Measurements from ENCODE around the gene ANKRD33B. TPM values are rescaled to one million over a fixed set of nuclear protein-coding genes. Genes with fewer than 3 reads are reported as not detected.
A peak's percentile ranks its signal among the peaks of the same experiment; 100 is the strongest.

ANKRD33B gene
- total and polyA plus RNA-seq, 2 donors (not counting 1 experiment from before 2014, with no cell fraction given), result 7.7 to 7.8 TPM

- Histone ChIP-seq H3K27ac (ENCODE audit: insufficient read depth, low read length) (no peak overlapping the region), H3K9ac (ENCODE audit: insufficient read depth, low read length) (no peak overlapping the region), H4K20me1 (ENCODE audit: control insufficient read depth, extremely low read depth, insufficient read depth, low read length) (no peaks in the 10 kb centered on the region), H3K27me3 (ENCODE audit: control insufficient read depth, insufficient read depth, low read length) (no peaks in the 10 kb centered on the region), H3K4me2 (ENCODE audit: extremely low read depth, insufficient read depth, low read length) (no peak overlapping the region), H3K4me3 (replicated peaks in 1 of 4; ENCODE audit: control extremely low read depth in 1 of 4, insufficient read depth in 1 of 4, low read depth in 3 of 4, low read length in 4 of 4) (no peak overlapping the region), H3K4me1 (ENCODE audit: control insufficient read depth, extremely low read depth, insufficient read depth, low read length) (peaks cover 8% of the 10 kb centered on the region), H3K79me2 (ENCODE audit: control insufficient read depth, insufficient read depth, low read length) (no peaks in the 10 kb centered on the region), H2AFZ (ENCODE audit: low read length) (no peak overlapping the region), H3K36me3 (ENCODE audit: control insufficient read depth, insufficient read depth, low read length) (no peaks in the 10 kb centered on the region), H3K9me3 (ENCODE audit: control insufficient read depth, insufficient read depth, low read depth, low read length) (no peaks in the 10 kb centered on the region)
- TF ChIP-seq CTCF (conservative IDR thresholded peaks at IDR 0.05 in 1 of 2, IDR thresholded peaks at IDR 0.05 in 1 of 2; ENCODE audit: low read depth in 1 of 2, low read length in 2 of 2), result no peak
- no peak for TF ChIP-seq EZH2 (IDR thresholded peaks at IDR 0.05; ENCODE audit: low read length, missing control alignments)
- DNase-seq (ENCODE audit: low read depth in 2 of 2), result no peak
Measured at GRCh38 chr5:10610058-10610457, 46.2 kb downstream of the ANKRD33B start.

GRCh38 chr5:10611290-10611689, 47.4 kb downstream of the ANKRD33B start:
- Histone ChIP-seq H4K20me1 (ENCODE audit: control insufficient read depth, extremely low read depth, insufficient read depth, low read length) (no peaks in the 10 kb centered on the region), H3K79me2 (ENCODE audit: control insufficient read depth, insufficient read depth, low read length) (no peaks in the 10 kb centered on the region), H3K27ac (ENCODE audit: insufficient read depth, low read length) (no peak overlapping the region), H3K4me2 (ENCODE audit: extremely low read depth, insufficient read depth, low read length) (no peak overlapping the region), H3K4me1 (ENCODE audit: control insufficient read depth, extremely low read depth, insufficient read depth, low read length) (peaks cover 8% of the 10 kb centered on the region), H2AFZ (ENCODE audit: low read length) (no peak overlapping the region), H3K9me3 (ENCODE audit: control insufficient read depth, insufficient read depth, low read depth, low read length) (no peaks in the 10 kb centered on the region), H3K36me3 (ENCODE audit: control insufficient read depth, insufficient read depth, low read length) (no peaks in the 10 kb centered on the region), H3K4me3 (replicated peaks in 1 of 4; ENCODE audit: control extremely low read depth in 1 of 4, insufficient read depth in 1 of 4, low read depth in 3 of 4, low read length in 4 of 4) (no peak overlapping the region), H3K9ac (ENCODE audit: insufficient read depth, low read length) (no peak overlapping the region), H3K27me3 (ENCODE audit: control insufficient read depth, insufficient read depth, low read length) (no peaks in the 10 kb centered on the region)
- TF ChIP-seq EZH2 (IDR thresholded peaks at IDR 0.05; ENCODE audit: low read length, missing control alignments) (no peak), CTCF (conservative IDR thresholded peaks at IDR 0.05 in 1 of 2, IDR thresholded peaks at IDR 0.05 in 1 of 2; ENCODE audit: low read depth in 1 of 2, low read length in 2 of 2) (no peak)
- peak; percentile 39 to 84 for DNase-seq (ENCODE audit: low read depth in 2 of 2)

GRCh38 chr5:10612251-10612650, 48.4 kb downstream of the ANKRD33B start:
- no peak for DNase-seq (ENCODE audit: low read depth in 2 of 2)
- Histone ChIP-seq H3K27me3 (ENCODE audit: control insufficient read depth, insufficient read depth, low read length) (no peaks in the 10 kb centered on the region), H3K27ac (ENCODE audit: insufficient read depth, low read length) (no peak overlapping the region), H3K36me3 (ENCODE audit: control insufficient read depth, insufficient read depth, low read length) (no peaks in the 10 kb centered on the region), H3K9ac (ENCODE audit: insufficient read depth, low read length) (no peak overlapping the region), H3K9me3 (ENCODE audit: control insufficient read depth, insufficient read depth, low read depth, low read length) (no peaks in the 10 kb centered on the region), H3K4me1 (ENCODE audit: control insufficient read depth, extremely low read depth, insufficient read depth, low read length) (peaks cover 4% of the 10 kb centered on the region), H3K4me2 (ENCODE audit: extremely low read depth, insufficient read depth, low read length) (no peak overlapping the region), H3K79me2 (ENCODE audit: control insufficient read depth, insufficient read depth, low read length) (no peaks in the 10 kb centered on the region), H2AFZ (ENCODE audit: low read length) (no peak overlapping the region), H3K4me3 (replicated peaks in 1 of 4; ENCODE audit: control extremely low read depth in 1 of 4, insufficient read depth in 1 of 4, low read depth in 3 of 4, low read length in 4 of 4) (no peak overlapping the region), H4K20me1 (ENCODE audit: control insufficient read depth, extremely low read depth, insufficient read depth, low read length) (no peaks in the 10 kb centered on the region)
- TF ChIP-seq CTCF (conservative IDR thresholded peaks at IDR 0.05 in 1 of 2, IDR thresholded peaks at IDR 0.05 in 1 of 2; ENCODE audit: low read depth in 1 of 2, low read length in 2 of 2) (no peak), EZH2 (IDR thresholded peaks at IDR 0.05; ENCODE audit: low read length, missing control alignments) (no peak)

All from fibroblast of lung (primary cell).